NCI-H345 (cell line): ENCODE data around the gene SCYL1.

Experiments
- DNase-seq: peaks from one replicate; lab custom pipeline; 2025; lab: John Stamatoyannopoulos, UW

The SCYL1 gene

DNA sequence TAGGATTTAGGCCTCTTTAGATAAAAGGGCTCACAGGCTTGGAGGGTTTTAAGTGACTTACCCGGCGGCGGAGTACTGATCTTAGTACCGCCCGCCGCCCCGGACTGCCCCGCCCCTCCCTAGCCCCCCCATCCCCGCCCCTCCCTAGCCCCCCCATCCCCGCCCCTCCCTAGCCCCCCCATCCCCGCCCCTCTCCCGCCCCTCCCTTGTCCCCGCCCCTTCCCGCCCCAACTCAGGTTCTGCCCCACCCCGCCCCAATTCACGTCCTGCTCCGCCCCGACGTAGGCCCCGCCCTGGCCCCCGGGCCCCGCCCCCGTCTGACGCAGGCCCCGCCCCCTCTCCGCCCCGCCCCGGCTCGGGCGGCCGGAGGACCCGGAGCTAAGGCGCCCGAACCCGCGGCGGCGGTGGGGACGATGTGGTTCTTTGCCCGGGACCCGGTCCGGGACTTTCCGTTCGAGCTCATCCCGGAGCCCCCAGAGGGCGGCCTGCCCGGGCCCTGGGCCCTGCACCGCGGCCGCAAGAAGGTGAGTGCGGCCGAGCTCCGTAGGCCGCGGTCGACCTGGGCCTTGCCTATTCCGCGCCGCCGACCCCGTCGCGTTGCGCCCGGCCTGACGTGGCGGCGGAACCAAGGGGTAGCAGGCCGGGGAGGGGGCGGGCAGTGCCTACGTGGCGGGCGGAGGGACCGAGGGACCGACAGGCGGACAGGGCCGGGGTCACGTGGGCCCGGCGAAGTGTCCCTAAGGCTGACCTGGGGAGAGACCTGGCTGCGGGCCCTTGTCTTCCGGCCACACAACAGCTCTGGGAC, at the start of gene SCYL1:
SCYL1 (plus strand) TSS at position 343 of the 805 bp plus-strand sequence; CDS start at position 414, 71 bp downstream.
- DNase-seq = peak; percentile 64

DNA sequence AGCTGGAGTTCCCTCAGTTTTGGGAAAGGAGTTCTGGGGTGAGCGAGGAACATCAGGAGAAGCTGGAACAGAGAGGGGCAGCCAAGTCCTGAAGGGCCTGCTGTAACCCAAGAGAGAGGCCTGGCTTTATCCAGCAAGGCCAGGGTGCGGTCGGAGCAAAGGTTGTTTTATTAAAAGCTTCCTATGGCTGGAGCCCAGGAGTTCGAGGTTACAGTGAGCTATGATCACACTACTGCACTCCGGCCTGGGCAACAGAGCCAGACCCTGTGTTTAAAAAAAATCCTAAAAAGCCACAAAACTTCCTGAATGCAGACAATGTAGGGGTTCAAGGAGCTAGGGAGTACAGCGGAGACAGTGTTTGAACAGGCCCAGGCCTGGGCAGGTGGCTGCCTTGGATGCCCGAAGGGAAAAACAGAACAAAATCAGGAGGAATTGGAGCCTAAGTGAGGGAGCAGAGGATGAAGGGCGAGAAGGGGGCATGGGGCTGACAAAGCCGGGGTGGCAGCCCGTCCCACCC, 48.2 kb upstream of the SCYL1 start:
- DNase-seq = no peak

DNA sequence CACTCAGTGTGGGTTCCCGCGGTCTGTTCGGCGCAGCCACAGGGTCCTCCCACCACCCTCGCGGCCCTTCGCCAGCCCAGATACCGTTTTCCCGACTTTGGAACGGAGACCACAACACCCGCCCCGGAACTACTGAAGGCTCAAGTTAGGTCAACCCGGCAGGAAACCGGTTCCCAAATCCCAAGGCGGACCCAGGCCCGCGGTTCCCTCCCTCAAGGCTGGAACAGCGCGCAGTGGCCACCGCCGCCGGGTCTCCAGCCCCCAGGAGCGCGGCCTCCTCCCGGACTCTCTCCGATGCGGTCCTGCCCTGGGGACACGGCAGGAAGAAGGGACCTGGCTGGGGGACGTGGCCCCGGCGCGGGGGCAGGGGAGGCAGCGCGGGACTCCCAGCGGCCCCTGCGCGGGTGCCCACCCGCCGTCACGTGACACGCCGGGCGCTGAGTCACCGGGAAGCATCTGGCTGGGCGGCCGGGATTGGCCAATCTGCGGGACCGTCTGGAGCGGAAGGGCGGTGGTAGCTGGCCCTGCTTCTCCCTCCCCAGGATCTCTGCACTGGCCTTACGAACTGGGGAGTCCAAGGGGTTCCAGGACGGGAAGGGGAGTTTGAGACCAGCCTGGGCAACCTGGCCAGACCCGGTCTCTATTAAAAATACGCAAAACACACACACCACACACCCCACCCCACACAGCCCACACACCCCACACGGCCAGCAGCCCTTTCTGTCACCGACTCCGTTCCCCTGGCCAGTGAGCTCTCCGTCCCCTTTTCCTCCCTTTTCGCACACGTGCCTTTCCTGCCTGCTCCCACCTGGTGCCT, 47.5 kb upstream of the SCYL1 start:
- peak; percentile 94 for DNase-seq

DNA sequence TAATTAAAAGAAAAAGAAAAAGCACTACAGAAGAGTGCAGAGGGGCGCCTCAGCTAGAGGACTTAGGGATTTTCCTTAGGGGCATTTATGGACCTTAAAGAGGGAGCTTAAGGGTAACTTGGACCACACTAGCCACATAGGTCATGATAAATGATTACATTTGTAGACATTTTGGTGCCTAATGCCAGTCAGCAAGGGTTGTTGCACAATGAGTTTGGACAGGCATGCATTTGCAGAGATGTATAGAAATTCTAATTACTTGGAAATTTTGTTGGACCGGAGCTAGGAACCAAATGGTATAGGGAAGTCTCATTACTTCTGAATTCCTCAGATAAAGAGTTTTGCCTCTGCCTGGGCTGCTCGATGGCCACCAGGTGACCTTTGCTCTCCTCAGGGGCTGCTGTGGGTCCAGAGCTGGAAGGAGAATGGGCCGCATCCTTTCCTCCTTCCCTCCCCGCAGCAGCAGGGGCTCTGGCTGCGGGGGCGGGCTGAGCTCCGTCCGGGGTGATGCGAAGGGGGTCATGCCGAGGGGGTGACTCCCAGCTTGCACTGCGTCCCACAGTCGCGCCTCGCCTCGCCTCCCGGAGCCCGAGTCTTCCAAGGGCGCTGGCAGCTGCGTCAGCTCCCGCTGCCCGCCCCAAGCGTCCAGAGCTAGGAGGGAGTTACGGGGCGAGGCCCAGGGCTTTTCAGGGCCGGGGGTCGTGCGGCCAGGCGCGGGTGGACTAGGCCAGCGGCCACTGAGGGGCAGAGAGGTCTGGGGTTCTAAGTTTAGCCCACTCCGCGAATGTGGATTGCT, 46.3 kb upstream of the SCYL1 start:
- no peak for DNase-seq

DNA sequence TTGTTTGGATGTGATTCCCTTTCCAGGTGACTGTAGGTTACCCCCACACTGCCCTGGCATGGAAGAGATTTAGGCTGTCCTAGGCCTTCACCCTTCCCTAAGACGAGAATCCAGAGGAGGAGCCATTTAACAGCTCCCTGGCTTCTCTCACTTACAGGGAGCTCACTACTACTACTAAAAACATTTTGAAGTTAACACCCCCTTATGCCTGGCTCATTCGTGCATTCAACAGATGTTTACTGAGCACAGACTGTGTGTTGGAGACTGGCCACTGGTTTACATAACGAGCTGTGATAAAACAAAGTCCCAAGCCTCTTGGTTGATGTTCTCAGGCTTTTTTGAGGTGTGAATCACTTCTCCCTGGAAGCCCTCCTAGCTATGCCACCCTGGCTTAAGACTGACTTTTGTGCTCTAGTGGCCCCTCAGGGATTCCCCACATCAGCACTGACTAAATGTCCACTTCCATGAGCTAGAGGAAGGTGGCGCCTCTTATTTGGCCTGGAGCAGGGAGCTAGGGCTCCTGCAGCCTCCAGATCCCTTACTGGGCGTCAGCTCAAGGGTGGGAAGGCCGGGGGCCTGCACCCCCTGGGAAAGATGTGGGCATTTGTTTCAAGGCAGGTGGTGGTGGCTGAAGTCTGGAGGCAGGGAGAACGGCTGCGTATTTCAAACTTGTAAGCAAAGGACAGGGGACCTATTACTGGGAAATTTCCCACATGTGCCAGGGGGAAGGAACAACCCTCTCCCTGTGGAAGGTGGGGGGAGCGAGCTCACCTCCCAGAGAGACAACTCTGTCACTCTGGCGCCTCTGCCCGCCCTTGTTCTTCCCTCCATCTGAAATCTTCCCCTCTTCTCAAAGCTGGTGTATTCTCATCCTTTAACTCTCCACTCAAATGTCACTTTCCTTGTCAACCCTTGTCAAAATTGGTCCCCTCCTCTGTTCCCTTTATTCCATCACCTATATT, 45.4 kb upstream of the SCYL1 start:
- DNase-seq = no peak

DNA sequence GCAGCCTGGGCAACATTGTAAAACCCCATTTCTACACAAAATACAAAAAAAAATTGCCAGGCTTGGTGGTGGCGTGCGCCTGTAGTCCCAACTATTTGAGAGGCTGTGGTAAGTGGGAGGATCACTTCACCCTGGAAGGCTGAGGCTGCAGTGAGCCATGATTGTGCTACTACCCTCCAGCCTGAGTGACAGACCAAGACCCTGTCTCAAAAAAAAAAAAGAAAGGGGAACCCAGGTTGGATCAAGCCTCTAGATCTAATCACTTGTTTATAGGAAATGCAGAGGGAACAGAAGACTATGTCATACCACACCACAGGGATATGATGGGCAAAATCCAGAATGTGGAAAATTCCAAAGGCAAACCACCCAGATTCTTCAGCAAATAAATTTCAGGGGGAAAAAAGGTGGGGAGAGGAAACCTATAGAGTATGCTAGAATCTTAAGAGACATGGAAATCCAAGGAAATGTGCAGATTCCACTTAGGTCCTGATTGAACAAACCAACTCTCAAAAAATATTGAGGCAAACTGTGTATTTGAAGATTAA, 42.5 kb upstream of the SCYL1 start:
- DNase-seq = no peak

DNA sequence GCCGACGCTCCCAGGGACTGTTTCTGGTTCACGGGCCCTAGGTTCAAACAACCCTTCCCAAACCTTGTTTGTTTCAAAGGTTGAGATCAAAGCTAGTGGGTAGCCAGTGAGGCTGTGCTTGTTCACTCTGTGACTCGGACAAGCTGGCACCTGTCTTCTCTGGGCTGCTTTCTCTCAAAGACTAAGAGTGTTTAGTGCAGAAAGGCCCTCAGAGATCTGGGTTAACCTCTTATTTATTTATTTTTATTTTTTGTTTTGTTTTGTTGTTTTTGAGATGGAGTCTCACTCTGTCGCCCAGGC, 39.0 kb upstream of the SCYL1 start:
- no peak for DNase-seq

DNA sequence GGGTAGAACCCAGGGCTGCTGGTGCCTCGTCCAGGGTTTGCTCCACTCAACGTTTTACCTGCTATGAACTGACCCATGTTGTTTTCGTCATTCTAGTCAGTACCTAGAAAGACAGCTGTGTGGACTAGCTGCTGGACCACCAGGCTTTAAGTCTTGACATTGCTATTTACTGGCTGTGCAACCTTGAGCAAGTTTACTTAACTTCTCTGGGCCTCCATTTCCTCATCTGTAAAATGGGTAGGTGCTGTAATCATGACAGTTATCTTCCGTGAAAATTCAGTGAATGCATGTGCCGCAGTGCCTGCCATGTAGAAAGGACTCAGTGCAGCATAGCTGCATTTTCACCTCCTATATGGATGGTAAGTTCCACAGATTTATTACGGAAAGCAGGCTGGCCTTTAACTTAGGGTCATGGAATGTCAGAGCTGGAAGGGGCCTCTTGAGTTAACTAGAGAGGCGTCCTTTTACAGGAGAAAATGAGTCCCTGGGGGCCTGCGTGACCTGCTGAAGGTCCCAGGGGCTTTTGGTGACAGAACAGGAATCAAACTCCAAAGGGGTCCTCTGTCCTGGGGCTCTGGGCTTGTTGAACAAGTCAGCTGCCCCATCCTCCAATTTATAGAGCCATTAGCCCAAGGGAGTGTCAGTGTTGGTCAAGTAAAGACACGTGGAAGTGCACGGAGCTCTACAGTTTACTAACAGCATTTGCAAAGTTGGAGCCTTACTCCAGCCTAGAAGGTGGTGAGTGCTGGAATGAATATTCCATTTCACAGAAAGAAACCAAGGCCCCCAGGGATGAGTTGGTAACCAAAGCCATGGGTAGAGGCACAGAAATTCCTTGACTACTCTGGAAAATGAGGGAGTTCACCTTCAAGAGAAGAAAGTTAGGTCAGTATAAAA, 38.1 kb upstream of the SCYL1 start:
- DNase-seq = no peak

DNA sequence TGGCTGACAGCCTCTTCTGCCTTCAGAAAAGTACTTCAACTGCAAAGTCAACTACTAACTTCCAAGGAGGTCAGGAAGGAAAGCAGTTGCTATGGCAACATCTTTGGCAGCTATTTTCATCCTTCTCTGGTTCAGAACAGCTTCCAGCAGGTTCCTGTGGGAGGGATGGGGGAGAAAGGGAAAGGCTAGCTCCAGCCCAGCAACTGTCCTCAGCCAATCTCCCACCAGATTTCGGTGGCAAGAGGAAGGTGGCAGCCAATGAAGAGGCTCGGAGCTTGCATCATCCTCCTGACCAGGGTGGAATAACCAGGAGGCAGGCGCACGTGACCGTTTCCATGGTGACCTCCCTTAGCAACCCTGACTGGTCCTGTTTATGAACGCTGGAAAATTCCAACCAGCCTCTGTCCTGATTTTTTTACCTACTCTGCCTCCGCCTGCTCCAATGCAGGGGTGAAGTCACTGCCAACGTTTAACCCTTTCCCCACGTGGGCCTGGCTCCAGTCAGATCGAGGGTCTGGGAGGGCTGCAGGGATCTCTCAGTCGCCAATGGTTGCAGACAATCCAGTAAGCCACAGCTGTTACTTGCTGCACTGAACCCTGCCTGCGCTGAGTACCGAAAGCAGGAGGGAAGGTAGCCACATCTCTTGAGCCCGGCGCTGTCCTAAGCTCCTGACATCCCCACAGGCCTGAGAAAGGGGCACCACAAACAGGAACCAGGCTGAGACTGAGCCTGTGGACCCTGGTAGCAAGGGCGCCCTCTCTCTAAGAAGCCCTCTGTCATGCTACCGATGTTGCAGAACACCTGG, 37.2 kb upstream of the SCYL1 start:
- DNase-seq = peak; percentile 99

DNA sequence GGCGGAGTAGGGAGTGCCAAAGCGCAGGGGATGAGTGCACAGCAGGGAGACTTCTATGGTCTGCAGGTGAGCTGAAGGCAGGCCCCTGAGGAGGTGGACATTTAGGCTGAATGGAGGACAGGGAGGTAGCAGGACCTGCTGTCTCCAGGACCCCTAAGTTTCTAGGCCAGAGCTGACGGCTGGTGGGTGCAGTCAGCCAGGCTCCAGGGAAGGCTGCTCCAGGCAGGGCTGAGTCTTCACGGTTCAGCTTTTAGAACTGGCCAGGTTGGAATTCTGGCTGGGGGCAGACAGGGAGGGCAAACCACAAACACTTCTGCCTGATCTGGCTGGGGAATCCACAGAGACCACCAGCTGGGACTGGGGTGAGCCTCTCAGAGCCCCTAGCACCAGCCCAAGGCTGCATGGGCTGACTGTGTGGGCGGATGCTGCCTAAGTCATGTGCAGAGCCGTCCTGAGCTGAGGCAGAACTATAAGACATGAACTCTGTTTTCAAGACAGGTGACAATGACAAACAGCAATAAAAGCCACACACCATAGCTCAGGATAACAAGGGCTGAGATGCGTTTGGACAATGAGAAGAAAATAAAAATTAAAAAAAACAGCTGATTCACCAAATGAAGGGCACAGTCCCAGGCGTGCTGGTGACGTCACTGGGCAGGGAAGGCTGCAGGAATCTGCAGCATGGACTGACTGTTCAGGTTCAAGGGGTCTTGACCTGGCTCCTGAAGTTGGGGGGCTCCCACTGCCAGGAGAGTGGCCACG, 36.4 kb upstream of the SCYL1 start:
- DNase-seq = peak; percentile 67

DNA sequence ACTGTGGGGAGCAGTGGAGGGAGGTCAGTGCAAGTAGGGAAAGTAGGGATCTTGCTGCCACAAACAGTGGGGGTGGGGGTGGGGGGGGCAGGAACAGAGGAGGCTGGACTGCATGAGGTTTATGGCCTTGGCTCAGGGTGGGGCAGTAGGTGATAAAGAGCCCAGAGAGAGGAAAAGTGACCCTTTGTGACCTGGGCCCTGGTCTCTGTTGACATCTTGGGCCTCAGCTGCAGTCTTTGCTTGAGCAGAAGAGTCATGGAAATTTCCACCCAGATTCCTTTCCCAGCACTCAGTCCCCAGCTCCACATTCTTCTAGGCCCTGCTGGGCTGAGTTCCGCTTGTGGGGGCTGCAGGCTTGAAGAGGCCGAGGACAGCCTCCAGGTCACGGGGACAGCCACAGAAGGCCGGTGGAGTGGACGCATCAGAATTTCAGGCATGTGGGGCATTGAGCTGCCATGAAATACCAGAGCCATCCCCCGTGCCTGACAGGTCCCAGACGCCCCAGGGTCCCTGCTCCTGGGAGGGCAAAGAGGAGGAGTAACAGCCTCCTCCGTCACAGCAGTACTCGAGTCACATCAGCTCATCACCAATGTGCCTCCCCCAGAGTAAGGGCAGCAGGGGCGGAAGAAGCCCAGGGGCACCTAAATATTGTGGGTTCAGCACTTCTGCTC, 35.7 kb upstream of the SCYL1 start:
- no peak for DNase-seq

DNA sequence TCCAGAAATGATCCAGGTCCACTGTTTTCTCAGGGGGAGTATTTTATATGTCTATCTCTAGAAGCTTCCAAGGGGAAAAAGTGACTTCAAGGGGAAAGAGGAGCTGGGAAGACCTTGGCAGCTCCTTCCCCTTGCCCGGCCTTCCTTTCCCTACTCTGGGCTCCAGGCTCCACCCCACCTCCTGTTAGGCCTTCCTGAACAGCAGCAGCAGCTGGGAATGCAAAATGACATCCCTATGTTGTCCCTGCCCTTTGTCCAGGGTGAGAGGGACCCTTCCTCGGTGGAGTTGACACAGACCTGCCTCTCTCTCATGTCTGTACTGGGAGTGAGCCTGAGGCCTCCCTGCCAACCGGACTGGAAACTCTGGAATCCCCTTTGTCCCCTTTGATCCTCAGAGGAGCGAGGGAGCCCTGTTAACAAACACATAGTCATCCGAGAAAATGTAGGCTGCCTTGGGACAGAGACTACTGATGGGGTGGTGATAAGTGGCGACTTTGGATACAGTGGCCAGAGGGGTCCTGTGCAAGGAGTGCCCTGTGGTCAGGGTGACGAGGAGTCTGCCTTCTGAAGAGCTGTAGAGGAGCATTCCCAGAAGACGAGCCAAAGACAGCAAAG, 35.1 kb upstream of the SCYL1 start:
- no peak for DNase-seq

DNA sequence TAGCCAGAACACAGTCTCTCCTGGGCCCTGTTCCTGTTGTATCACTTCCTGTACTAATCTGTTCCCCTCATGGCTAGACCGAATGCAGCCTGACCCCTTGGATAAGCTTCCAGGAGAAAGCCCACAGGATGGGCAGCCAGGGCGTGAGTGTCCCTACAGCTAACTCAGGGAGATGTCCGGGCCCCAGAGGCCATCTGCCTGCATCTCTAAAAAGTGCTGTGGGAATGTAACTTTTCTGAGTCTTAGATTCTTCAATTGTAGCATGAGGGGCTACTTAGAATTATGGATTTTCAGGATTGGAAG, 33.8 kb upstream of the SCYL1 start:
- no peak for DNase-seq

DNA sequence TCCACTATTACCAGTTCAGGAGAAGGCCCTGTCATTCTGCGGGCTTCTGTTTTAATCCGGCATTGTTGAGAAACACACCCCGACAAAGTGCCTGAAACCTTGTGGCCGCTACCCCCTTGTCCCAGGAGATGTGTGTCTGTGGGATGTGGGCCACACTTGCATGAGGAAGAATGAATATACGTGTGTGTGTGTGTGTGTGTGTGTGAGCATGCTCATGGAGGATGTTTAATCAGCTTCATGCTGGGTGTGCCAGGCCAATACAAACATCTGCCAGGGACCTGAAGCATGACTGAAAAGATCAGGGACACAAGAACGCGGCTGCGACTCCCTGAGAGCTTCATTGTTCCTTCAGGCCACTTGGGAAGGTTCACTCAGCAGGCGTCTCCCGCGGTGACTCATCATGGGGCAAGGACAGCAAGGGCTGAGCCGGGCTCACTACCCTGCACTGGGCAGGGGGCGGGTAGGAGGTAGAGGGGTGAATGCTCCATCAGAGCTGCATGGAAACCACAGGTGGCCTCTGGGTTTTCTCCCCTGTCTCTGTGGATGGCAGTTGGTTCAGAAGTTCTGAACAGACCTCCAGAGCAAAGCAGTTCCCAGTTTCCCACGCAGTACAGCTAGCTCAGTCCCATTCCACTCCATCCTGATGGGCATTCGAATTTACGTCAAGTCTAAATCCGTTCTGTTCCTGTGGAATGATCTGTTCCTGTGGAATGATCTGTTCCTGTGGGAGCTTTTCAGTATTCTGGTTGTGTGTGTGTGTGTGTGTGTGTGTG, 33.1 kb upstream of the SCYL1 start:
- peak; percentile 98 for DNase-seq

DNA sequence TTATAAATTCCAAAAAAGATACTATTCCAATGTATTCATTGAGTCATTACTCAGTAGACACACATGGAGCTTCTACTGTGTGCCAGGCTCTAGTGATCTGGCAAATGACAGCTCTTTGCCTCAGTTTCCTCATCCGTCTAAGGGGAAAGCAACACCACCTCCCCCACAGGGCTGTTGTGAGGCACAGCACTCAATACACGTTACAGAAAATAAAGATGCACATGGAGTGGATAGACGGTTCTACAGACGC, 32.6 kb upstream of the SCYL1 start:
- DNase-seq = no peak

DNA sequence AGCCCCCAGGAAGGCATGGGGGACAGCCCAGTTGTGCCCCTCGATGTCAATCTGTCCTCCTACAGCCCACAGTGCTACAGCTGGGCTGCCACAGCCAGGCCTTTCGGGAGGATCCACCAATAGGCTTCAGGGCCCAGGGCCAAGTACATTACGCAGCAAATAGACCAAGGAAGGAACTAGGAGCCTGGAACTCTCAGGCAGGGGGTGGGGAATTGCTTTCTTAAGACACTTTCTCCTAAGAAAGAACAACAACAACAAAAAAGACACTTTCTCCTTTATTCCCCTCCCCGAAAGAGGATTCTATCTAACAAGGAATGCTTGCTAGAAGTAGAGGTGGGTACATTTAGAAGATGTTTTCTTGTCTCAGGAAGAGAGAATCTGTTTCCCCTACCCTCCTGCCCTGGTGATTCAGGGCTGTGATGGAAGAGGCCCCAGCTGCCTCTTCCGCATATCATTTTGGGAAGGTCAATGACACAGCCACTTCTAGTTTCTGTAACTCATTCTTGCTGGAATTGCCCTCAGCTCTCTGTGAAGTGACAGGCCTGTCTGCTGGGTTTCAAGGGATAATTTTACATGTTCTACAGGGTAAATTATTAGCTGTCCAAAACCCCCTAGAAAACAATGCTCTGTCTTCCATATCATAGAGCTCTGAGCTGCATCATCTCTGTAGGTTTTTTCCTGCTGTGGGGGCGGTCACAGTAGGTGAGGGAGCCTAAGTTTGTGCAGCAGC, 32.1 kb upstream of the SCYL1 start:
- peak; percentile 41 for DNase-seq
